Posterior vena cava (tissue), 2 donors: Measurements from ENCODE around the gene CDKAL1. TPM values are rescaled to one million over a fixed set of nuclear protein-coding genes. Genes with fewer than 3 reads are reported as not detected.

Experiments used
- DNase-seq: peaks from one replicate; pipeline ENCODE4 v3.0.0-alpha.2; 2020; ENCODE audit warnings: low spot score
- intact Hi-C, 2 donors: fragments of 100-400 bp; cut with DNase I; formaldehyde crosslinking; loops; one replicate each; pipeline versions ENCODE4 v1.14.1 to v1.14.2; 2022 to 2023
- total RNA-seq, 2 donors: library from RNA; stranded (reverse); fragmentation: NEBNext Ultra II Directional; extraction: Animal tissue kit (Norgen Biotek cat#: 25700); gene quantifications; one replicate each; pipeline ENCODE4 v1.2.1, GENCODE V29; 2021
- donor health status: DM: yes; HTN: yes; CAD: no.
- donor health status: DM: yes; HTN: yes; CAD: no.

The CDKAL1 gene
- total RNA-seq, 2 donors from 2014 or later, result 13.1 TPM

DNA sequence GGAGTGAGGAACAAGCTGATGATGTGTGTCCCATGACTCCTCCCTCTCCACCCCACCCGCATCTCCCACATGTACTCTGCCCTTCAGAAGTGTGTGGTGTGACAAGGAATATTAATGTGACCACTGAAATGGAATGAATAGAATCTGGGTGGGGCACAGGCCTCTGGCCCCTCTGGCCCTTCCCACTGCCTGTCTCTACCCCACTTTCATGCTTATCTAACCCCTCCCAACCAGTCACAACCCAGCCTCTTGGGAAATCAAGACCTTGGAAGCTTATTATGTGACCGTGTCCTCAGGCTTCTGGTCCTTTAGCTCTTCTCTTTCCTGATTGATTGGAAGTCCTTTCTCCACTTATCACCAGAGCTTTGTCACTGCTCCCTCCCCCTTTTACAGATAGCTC lies 747.1 kb downstream of the CDKAL1 start:
- intact Hi-C loops, result no loop called here
- no peak for DNase-seq

Other genes starting within 250 kb of the CDKAL1 start
- 1 to 10 TPM; 8.1 to 9.9 TPM for gene E2F3, start 132.6 kb upstream of the CDKAL1 start, total RNA-seq